Endometrial microvascular endothelial cells (primary cell): ENCODE measurements around the gene ZNF784. TPM values are rescaled to one million over a fixed set of nuclear protein-coding genes. Genes with fewer than 3 reads are reported as not detected.
"Not testable (repeated sequence)": the region's sequence is repeated elsewhere in the genome, so short reads cannot be mapped to it uniquely, and the experiment has no call there.

Experiments used
- in situ Hi-C: cut with HindIII; loops from 2 replicates; pipeline ENCODE4 v1.10.0; 2017; ENCODE audit warnings: low sequenced_read_pairs, low pct_unique_long_range_greater_than_20kb; ENCODE audit errors: inconsistent ontology term
- total RNA-seq: library from RNA; depleted of rRNA; stranded (reverse); fragments of >200 nt; gene quantifications from one replicate; pipeline ENCODE4 v1.2.3, GENCODE V29; 2015; ENCODE audit errors: inconsistent ontology term

ZNF784 gene
- total RNA-seq, 1 donor from 2014 or later, result 1.0 TPM

DNA sequence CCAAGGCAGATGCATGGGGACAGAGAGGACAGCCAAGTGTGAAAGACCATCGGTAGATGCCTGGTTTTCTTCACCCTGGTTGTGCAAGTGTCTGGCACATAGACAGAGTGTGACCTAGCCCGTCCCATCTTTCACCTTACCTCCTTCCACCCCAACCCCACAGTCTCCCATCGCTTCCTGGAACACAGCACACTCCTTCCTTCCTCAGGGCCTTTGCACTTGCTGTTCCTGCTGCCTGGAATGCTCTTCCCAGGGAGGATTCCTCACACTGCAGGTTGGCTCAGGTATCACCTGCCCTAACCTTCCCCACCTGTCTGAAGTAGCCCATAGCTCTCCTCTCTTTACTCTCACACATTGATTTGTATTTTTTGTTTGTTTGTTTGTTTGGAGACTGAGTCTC lies 28.1 kb downstream of the ZNF784 start:
- in situ Hi-C loops, result no loop called here

DNA sequence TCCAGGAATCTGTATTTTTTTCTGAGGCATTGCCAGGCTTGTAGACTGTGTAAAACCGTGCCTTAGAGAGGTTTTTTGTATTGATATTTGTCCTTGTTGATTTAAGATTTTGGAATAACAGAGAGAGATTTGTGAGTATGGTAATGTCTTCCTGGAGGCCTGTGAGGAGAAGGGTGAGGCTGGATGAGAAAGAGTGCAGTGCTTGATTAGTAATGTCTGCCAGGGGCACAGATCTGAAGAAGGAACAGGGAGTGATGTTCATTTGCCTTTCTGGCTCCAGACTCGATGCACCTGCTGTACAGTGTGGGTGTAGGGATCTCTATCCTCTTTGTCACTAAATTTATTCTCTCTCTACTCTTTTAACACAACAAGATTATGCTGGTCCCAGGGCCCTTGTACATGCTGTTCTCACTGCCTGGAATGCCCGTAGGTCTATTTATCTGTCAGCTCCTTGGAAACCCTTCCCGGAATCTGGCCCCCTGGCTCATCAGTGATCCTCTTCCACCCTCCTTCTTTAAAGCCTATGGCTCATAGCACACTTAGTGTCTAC lies 29.3 kb downstream of the ZNF784 start:
- in situ Hi-C loops, result no loop called here

DNA sequence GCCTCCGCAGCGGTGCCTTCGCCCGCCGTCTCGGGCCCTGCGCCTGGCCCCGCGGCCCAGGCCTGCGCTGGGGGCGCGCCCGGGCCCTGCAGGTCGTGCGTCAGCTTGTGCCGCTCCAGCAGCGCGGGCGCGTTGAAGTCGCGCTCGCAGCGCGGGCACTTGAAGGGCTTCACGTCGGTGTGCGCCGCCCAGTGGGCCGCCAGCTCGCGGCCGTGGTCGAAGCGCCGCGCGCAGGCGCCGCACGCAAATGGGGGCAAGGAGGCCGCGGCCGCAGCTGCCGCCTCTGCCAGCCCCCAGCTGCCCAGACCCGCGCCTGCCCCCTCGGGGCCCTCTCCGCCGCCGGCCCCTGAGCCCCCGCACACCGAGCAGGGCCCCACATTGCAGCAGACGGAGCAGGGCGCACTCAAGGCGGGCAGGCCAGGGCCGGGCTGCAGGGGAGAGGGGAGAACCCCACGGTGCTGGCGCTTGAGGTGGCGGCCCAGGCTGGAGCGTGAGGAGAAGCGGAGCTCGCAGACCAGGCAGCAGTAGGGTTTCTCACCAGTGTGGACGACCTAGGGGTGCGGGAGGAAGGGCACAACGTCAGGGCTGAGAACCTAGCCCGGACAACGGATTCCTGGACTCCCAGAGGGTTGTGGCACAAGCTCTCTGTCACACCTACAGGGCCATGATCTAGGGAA lies 31.1 kb downstream of the ZNF784 start:
- in situ Hi-C loops, result no loop called here

DNA sequence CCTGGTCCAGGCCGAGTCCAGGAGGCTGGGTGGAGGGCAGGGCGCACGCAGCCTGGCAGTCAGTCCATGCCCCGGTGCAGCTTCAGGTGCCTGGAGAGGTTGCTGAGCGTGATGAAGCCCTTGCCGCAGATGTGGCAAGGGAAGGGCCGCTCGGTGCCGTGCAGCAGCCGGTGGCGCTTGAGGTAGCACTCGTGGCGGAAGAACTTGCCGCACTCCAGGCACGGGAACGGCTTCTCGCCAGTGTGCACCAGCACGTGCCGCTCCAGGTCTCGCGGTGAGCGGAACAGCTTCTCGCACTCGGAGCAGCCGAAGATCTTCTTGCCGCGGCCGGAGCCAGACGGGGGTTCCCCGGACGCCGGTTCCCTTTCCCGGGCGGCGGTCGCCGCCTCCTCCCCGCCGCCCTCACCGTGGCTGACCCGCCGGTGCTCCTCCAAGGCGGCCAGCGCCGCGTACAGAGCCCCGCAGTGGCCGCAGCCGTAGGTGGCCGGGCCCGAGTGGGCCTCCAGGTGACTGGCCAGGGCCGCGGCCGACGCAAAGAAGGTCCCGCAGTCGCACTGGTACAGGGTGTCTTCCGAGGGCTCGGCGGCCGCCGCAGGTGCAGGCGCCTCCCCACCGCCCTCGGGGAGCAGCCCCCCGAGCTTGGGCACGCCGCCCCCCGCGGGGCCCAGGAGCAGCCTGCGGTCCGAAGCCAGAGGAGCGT lies 31.8 kb downstream of the ZNF784 start:
- in situ Hi-C loops, result no loop called here

DNA sequence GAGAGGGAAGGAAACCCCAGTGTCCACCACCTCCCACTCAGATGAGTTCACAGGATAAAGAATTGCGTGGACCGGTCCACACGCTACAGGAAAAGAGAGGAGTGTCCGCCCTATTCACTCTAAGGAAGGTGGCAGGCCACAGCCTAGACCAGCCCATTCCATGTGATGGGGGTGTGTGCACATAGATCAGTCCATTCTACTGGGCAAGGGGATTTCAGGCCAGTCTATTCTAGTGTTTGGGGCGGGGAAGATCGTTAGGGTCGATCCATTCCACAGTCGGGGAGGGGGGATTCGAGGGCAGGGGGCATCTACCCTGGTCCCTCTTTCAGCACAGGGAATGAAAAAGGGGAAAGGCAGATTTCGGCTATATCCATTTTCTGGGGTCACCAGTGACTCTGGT lies 32.8 kb downstream of the ZNF784 start:
- in situ Hi-C loops, result no loop called here

DNA sequence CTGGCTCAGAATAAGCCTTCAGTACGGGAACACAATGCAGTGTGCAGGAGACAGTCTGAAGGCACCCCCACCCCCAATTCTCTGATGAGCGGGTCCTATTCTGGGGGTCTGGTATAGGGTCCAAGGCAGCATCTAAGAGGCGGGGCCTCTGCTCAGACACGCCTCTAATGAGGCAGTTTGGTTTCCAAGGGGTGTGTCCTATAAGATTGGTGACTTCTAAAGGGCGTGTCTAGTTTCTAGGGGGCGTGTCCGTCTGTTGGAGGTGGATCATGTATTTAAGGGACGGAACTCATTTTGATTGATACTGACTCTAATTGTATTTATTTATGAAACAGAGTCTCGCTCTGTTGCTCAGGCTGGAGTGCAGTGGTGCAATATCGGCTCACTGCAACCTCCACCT lies 33.7 kb downstream of the ZNF784 start:
- in situ Hi-C loops, result no loop called here

DNA sequence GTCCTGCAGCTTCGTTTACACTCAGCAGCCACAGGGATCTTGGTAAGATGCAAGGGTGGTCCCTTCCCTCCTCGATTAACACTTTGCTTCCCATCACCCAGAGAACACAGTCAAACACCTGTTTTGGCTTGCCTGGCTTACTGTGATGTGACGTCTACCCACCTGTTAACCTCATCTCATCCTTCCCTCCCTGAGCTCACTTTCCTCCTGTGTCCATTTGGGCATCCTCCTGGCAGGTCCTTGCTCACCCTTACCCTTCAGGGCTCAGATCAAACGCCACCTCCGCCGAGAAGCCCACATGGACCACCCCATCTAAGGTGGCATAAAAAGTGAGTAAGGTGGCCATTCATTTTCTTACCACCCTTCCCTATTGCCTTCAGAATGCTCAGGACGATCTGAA lies 34.3 kb downstream of the ZNF784 start:
- in situ Hi-C loops, result no loop called here

DNA sequence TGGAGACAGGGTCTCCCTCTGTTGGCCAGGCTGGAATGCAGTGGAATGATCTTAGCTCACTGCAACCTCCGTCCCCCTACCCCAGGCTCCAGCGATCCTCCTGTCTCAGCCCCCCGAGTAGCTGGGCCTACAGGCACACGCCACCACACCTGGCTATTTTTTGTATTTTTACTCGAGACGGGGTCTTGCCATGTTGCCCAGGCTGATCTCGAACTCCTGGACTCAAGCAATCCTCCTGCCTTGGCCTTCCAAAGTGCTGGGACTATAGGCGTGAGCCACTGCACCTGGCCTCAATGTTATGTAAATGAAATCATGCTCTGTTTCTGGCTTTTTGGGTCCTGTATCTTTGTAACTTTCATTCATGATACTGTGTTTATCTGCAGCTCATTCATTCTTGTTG lies 35.6 kb downstream of the ZNF784 start:
- in situ Hi-C loops, result no loop called here

DNA sequence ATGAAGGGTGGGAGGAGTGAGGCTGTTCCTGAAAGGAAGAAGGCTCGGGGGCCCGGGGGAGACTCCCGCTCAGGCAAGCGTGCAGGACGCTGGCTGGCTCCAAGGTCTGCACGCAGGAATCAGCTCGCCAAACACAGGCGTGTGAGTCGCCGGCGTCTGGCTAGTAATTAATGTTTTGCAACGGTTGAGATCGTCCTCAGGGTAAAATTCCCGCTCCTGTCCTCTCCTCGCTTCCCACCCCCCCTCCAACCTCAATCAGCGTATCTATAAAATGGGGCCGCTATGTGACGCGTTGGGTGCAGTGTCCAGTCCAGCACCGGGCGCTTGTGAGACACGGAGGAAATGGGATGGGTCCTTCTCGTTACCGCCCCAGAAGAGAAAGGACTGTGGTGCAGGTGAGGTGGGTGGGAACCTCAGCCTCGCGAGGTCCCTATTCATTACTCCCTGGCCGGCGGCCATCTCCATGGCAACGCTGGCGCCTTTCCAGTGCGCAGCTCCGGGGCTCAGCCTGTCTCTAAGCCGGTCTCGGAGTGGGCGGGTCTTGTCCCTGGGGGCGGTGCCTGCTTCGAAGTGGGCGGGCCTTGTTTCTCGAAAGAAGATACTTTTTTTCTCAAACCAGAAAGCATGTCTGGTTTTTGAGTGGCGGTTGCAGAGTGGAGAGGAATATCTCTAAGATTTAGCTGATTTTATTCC lies 37.2 kb downstream of the ZNF784 start:
- in situ Hi-C loops, result no loop called here

DNA sequence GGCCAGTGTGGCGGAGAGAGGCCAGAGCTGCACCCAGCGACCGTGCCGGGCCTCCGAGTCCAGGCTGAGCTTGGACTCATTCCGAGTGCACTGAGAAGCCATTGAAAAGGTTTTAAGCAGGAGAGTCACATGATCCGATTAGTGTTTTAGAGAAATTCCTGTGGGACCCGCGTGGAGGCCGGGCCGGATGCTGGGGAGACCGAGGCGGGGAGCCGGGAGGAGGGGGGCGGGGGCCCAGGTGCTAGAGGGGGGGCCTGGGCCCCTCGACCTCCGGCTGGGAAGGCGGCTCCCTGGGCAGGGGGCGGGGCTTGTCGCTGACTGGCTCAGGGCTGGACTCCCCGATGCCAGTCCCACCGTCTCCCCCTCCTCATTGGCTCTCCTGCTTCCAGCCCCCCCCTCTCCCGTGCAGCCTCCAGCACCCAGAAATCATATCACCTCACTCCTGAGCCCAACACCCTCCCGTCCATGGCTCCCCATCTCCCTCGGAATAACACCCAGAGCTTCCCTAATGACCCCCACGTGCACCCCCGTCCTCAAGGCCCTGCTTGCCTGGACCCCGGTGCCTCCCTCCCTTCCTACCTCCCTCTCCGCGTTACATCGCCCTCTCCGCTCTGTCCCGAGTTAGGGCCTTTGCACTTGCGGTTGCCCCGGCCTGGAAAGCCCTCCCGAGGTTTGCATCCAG lies 38.6 kb downstream of the ZNF784 start:
- in situ Hi-C loops, result no loop called here

DNA sequence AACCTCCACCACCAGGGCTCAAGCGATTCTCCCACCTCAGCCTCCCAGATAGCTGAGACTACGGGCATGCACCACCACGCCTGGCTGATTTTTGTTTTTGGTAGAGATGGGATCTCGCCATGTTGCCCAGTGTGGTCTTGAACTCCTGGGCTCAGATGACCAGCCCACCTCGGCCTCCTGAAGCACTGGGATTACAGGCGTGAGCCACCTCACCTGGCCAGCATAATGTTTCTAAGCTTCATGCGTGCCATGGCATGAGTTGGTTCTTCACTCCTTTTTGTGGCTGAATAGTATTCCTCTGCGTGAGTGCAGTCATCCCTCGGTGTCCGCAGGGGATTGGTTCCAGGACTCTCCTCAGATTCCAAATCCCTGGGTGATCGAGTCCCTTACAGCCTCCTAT lies 39.5 kb downstream of the ZNF784 start:
- in situ Hi-C loops, result no loop called here

DNA sequence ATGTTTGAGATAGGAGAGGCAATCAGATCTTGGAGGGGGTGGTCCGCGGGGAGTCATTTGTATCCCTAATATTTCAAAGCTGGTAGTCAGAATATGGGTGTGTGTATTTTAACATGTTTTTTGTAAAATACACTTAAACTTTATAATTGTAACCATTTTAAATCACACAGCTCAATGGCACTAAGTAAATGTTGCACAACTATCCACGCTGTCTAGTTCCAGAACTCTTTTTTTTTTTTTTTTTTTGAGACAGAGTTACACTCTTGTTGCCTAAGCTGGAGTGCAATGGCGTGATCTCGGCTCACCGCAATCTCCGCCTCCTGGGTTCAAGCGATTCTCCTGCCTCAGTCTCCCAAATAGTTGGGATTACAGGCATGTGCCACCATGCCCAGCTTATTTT lies 40.5 kb downstream of the ZNF784 start:
- in situ Hi-C loops, result not testable (repeated sequence)

DNA sequence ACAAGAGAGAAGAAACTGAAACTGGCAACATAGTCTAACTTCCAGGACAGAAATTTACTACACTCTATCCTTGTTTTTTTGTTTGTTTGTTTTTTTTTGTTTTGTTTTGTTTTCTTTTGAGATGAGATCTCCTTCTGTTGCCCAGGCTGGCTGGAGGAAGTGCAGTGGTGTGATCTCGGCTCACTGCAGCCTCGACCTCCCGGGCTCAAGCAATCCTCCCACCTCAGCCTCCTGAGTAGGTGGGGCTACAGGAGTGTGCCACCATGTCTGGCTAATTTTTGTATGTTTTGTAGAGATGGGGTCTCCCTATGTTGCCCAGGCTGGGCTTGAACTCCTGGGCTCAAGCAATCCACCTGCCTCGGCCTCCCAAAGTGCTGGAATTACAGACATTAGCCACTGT lies 42.1 kb downstream of the ZNF784 start:
- in situ Hi-C loops, result not testable (repeated sequence)

DNA sequence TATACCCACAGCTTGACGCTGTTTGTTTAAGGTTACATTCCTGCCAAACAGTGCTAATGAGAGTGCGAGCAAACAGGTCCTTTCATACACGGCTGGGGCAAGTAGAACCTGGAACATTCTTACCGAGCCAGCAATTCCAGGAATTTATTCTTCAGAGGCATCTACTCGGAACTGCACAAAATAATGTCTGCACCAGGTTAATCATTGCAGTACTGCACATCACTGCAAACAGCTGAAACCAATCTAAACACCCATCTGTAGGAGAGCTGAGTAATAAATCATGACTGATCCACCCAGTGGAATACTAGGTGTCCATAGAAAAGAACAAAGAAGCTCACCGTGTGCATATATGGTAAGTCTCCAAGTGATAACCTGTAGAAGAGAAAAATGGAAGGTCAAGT lies 42.5 kb downstream of the ZNF784 start:
- in situ Hi-C loops, result no loop called here

DNA sequence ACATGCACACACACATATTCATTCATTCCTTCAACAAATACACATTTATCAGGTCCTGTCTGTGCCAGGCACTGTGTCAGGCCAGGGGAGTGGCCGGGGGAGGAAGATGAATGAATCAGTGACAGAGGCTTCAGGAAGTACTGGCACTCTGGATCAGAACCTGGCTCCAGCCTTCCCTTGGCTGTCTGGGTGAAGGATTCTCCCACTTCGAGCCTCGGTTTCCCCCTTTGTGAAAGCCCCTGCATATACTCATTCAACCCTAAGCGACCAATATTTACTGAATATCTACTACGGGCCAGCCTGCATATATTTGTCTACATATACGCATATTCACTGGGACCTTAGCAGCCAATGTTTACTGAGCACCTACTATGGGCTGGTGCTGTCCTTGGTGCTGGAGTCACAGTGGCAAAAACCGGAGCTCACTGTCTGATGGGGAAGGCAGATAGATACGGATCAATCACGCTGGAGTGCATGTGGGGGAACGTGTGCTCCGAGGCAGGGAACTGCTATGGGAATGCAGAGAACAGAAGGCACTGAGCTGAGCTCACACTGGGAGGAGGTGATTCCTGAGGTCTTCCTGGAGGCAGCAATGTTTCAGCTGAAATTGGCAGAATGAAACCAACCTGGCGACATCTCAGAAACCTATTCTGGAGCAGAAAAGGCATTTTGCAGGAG lies 43.1 kb downstream of the ZNF784 start:
- in situ Hi-C loops, result no loop called here

DNA sequence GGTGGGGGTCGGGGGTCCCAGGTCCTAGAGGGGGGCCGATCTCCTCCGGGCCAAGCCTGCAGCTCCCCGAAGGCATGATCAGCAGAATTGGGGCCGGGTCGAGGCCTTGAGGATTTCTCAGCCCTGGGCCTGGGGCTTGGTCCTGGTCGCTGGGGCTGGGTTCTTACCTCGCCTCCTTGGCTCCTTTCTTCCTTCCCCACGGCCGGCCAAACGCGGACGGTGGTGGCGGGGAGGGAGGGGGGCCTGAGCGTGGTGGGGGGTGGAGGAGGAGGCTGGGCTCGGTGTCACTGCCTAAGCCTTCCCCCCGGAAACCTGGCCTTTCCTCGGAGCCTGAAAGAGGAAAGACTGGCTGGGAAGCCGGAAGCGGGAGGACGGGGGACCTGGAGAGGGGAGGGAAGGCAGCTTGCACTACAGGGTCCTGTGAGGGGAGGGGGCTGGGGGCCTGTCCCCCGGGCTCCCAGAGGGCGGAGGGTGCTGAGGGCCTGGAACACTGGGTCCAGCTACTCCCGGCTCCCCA lies 43.7 kb downstream of the ZNF784 start, which contains the start of gene ZNF579:
Gene ZNF579, minus strand, starts transcription at position 221 of the 517 bp plus-strand sequence. CDS start 1,209 bp downstream, outside the sequence.
- in situ Hi-C loops, result no loop called here

DNA sequence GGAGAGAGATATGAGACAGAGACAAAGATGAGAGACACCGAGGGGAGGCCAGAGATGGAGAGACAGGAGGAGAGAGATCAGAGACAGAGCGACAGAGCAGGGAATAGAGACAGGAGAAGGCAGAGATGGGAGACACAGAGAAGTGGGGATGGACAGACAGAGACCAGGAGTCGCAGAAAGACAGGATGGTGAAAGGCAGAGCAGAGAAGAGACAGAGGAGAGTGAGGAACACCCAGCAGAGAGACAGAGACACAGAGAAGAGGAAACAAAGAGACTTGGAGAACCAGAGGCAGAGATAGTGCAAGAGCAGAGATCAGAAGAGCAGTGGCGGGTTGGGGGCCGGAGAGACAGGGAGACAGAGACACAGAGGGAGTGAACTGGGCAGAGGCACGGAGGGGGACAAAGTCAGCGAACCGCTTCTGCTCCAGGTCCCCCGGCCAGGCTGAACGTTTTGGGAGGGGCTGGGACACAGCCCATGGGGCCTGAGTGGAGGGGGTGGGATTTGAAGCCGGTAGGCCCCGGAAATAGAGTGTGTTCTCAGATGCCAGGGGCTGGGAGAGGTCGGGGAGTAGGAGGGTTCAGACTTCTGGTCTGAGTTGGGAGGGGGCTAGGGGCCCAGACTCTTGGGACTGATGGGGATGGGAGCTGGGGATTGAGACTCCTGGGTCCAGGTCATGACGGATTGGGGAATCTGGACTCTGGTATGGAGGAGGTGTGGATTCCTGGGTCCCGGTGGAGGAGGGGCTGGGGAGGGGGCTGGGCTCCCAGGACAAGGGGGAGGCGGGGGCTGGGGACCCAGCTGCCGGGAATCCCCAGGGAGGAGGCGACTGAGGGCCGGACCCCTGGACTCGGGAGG lies 44.4 kb downstream of the ZNF784 start:
- in situ Hi-C loops, result no loop called here
